Activated CD4-positive, CD25-positive, alpha-beta regulatory T cell treated with anti-CD3 and anti-CD28 coated beads, Interleukin-2, amount 50 U/mL, for 24 hours (primary cell): ENCODE results near the gene UGT2B17.
"Not testable (repeated sequence)": the region's sequence is repeated elsewhere in the genome, so short reads cannot be mapped to it uniquely, and the experiment has no call there.

ENCODE experiments used
- ATAC-seq, 2 donors: fragments of 150-1000 bp; cut with Tn5 transposase; one replicate each; pipeline ENCODE4 v1.10.0; 2021; ENCODE audit warnings: mild to moderate bottlenecking in 1 of 2, moderate library complexity in 1 of 2

UGT2B17 gene

DNA sequence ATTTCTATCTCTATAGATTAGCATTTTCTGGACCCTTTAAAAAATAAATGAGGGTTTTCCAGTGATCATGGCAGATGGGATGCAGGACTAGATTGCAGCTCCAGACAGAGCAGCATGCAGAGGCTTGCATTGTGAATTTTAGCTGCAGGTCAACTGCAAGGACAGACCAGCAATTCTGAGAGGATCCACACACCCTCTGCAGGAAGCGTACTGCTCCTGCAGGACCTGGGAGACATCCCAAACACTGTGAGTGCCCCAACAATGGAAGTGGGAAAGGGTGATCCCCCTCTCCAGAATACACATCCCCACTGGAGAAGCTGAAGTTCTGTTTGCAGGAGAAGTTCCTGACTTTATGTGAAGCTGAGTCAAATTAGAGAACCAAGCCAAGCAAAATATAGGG, 7.1 kb downstream of the UGT2B17 start:
- ATAC-seq = not testable (repeated sequence)

GRCh38 chr4:68568535-68568934, 7.6 kb downstream of the UGT2B17 start:
- not testable (repeated sequence) for ATAC-seq

- not testable (repeated sequence) for ATAC-seq
Measured at GRCh38 chr4:68566364-68566763, 9.8 kb downstream of the UGT2B17 start.

GRCh38 chr4:68565082-68565481, 11.0 kb downstream of the UGT2B17 start:
- ATAC-seq = not testable (repeated sequence)

- not testable (repeated sequence) for ATAC-seq
Measured at GRCh38 chr4:68560364-68561070, 15.6 kb downstream of the UGT2B17 start.

DNA sequence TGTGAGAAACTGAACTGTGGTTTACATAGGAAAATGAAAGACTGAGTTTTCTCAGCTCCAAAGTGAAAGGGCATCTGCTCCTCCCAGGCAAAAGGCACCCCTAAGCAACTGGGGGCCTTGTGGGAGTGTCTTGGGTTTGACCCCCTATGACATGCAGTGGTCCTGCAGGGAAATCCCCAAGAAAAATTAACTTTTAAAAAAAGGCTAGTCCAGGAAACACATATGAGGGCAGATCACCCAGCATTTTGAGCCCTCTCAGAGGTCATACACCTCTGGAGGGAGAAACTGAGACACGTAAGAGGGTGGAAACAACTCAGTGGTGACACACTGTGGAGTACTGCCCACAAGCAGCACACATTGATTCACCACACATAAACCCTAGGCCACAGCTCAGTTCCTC, 22.3 kb downstream of the UGT2B17 start:
- not testable (repeated sequence) for ATAC-seq

DNA sequence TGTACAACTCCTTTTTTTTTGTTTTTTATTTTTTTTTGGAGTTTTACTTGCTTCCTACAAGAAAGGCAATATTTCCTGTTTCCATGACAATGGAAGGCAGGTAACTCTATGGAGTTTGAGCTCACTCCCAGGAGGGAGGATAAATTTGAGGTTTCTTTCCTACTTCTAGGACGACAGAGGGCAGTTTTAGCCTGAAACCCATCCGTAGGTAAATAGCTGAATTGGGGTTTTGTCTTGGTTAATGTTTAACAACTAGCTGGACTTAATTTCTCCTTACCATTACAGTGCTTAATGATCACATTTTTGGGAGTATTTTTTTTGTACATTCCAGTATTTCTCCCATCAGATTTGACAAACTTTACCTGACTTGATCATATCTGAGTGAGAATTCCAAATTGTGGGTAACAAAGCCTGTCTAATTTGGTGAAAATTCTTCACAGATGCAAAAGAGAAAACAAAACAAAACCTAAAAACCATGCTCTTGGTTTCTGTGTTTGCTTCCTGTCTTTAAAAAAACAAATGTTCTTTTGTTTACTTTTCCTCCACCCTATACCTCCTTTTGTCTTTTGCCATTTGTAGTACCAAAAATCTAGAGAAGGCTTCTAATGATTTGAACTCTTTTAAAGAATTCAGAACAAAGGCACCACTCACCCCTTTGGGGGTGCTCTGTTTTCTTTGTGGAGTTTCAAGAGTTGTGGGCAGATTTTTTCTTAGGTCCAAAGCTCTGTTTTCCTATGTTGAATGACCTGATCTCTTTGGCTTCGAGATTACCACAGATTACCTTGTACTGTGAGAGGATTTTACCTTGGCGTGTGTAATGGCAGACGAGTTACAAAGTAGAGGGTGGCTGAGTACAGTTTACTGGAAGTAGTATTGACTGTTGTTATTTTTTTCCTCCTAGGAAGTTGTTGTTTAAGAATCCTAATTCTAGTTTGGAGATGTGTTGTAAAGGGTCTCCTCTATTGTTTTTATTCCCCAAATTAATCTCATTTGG, 23.0 kb downstream of the UGT2B17 start:
- ATAC-seq = not testable (repeated sequence)

DNA sequence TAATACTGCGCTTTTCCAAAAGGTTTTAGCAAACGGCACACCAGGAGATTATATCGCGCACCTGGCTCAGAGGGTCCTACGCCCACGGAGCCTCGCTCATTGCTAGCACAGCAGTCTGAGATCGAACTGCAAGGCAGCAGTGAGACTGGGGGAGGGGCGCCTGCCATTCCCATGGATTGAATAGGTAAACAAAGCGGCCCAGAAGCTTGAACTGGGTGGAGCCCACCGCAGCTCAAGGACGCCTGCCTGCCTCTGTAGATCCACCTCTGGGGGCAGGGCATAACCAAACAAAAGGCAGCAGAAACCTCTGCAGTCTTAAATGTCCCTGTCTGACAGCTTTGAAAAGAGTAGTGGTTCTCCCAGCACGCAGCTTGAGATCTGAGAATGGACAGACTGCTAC, 33.4 kb downstream of the UGT2B17 start:
- not testable (repeated sequence) for ATAC-seq

- no peak for ATAC-seq
Measured at GRCh38 chr4:68536375-68536774, 39.7 kb downstream of the UGT2B17 start.

- ATAC-seq = no peak
Measured at GRCh38 chr4:68535974-68536373, 40.1 kb downstream of the UGT2B17 start.

DNA sequence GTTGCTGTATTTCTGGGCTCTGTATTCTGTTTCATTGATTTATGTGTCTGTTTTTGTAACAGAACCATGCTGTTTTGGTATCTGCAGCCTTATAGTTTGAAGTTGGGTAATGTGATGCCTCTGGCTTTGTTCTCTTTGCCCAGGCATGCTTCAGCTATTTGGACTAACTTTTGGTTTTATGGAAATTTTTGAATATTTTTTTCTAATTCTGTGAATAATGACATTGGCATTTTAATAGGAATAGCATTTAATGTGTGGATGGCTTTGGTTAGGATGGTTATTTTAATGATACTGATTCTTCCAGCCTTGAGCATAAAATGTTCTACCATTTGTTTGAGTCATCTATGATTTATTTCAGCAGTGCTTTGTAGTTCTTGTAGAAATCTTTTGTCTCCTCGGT, 53.9 kb downstream of the UGT2B17 start:
- not testable (repeated sequence) for ATAC-seq

GRCh38 chr4:68520985-68521384, 55.1 kb downstream of the UGT2B17 start:
- ATAC-seq = no peak

DNA sequence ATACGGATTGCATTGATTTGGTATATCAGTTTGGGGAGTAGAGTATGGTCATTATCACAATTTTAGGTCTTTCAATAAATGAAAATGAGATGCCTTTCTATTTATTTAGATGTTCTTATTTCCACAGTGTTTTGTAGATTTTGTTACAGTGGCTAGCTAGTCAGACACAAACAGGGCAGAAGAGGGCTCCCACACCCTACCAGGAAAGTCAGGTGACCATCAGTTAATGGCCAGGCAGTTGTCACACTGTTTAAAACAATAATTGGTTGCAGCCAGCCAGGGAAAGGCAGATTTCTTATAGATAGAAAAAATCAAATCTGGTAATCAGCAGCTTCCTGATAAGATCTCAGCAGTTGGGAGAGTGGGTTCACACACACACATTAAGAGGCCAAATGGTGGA, 57.2 kb downstream of the UGT2B17 start:
- no peak for ATAC-seq

DNA sequence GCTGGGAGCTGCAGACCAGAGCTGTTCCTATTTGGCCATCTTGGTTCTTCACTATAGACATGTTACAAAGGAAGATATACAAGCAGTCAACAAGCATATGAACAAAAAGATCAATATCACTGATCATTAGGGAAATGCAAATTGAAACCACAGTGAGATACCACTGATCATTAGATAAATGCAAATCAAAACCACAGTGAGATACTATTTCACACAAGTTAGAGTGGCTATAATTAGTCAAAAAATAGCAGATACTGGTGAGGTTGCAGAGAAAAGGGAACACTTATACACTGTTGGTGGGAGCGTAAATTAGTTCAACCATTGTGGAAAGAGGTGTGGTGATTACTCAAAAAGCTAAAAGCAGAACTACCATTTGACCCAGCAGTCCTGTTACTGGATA, 70.7 kb downstream of the UGT2B17 start:
- ATAC-seq = peak in 1 of 2 donors; percentile 30

DNA sequence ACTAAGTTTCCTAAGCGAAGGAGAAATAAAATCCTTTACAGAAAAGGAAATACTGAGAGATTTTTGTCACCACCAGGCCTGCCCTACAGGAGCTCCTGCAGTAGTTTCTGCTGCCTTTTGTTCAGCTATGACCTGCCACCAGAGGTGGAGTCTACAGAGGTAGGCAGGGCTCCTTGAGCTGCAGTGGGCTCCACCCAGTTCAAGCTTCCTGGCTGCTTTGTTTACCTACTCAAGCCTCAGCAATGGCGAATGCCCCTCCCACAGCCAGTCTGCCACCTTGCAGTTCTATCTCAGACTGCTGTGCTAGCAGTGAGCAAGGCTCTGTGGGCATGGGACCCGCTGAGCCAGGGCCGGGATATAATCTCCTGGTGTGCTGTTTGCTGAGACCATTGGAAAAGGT, 71.3 kb downstream of the UGT2B17 start:
- not testable (repeated sequence) for ATAC-seq

- not testable (repeated sequence) for ATAC-seq
Measured at GRCh38 chr4:68503462-68503861, 72.7 kb downstream of the UGT2B17 start.

DNA sequence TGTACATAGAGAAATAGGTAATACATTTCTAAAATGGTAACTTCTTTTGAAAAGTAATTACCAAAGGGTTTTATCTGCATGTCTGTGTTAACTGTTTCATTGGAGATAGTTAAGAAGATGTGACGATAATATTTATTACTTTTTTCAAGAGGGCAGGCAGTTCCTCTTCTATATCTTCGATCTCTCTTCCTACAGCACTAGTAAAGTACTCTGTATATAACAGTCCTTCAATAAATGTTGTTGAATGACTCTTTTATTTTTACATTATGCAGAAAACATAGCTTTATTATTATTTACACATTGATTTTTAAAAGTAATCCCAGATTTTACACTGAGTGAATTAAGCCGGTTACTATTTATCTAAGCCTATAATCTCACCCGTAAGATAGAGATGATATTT, 77.1 kb downstream of the UGT2B17 start:
- ATAC-seq = no peak

- peak; percentile 66 to 86 for ATAC-seq
Measured at GRCh38 chr4:68498413-68499007, 77.6 kb downstream of the UGT2B17 start.

GRCh38 chr4:68494688-68495087, 81.4 kb downstream of the UGT2B17 start:
- ATAC-seq = no peak

- ATAC-seq = no peak
Measured at GRCh38 chr4:68490826-68491457, 85.2 kb downstream of the UGT2B17 start.

DNA sequence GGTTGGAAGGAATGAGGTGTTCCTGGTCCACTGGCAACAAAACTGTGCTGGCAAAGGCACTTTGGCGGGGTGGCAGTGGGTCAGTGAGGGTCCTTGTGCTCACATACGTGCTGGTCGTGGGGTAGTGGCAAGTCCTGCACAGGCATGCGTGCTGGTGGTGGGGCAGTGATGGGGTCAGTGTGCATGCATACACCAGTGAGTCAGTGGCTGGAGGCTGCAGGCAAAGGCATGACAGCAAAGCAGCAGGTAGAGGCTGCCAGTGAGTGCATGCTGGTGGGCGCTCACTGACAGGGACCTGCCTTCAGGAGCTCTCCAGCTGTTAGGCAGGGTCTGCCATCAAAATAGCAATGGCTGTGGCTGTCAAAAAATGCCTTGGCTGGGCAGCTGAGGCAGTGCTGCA, 86.8 kb downstream of the UGT2B17 start:
- ATAC-seq = no peak
